IMR-90 (cell line): ENCODE data around the gene ARPIN. TPM values are rescaled to one million over a fixed set of nuclear protein-coding genes. Genes with fewer than 3 reads are reported as not detected.
A peak's percentile ranks its signal among the peaks of the same experiment; 100 is the strongest.

Experiments
- ATAC-seq: fragments of 200-7000 bp; cut with Tn5 transposase; 2 replicates; pipeline ENCODE4 v1.9.1; 2020; ENCODE audit warnings: low read depth, mild to moderate bottlenecking, moderate library complexity
- BruUV-seq: library from RNA; stranded (reverse); fragments of 400-500 nt; replicated peaks from 2 replicates; lab custom pipeline; 2021; lab: Mats Ljungman, UMichigan
- CTCF ChIA-PET: fragments of 300-600 bp; formaldehyde crosslinking; extraction: SDS; loops from one replicate; lab custom pipeline; 2021; ENCODE audit warnings: antibody characterized with exemption; lab: Yijun Ruan, JAX
- POLR2A ChIA-PET: fragments of 300-600 bp; sonication (Branson Sonifier 250); formaldehyde crosslinking; loops from one replicate; lab custom pipeline; 2022; ENCODE audit warnings: antibody characterized with exemption; ENCODE audit not compliant: unreplicated experiment; lab: Charles Lee
- DNase-seq: peaks from one replicate; pipeline ENCODE4 v3.0.0; 2013
- H2AFZ ChIP-seq: replicated peaks from 2 replicates; pipeline ENCODE3; 2013; ENCODE audit warnings: low read length, mild to moderate bottlenecking; ENCODE audit not compliant: poor library complexity
- H2AK5ac ChIP-seq: 2 replicates; pipeline ENCODE4 v1.6.1; 2013; ENCODE audit warnings: low read depth, low read length, inconsistent platforms
- H2AK9ac ChIP-seq: replicated peaks from 2 replicates; pipeline ENCODE3; 2013; ENCODE audit warnings: mild to moderate bottlenecking, low read depth, low read length, moderate library complexity; ENCODE audit not compliant: poor library complexity
- H2BK120ac ChIP-seq: 2 replicates; pipeline ENCODE4 v1.6.1; 2013; ENCODE audit warnings: low read depth, low read length, inconsistent platforms
- H2BK15ac ChIP-seq: 3 replicates; pipeline ENCODE4 v1.6.1; 2013; ENCODE audit warnings: low read depth, low read length, inconsistent platforms
- H2BK20ac ChIP-seq: 2 replicates; pipeline ENCODE4 v1.6.1; 2013; ENCODE audit warnings: low read depth, mild to moderate bottlenecking, inconsistent platforms, low read length, moderate library complexity
- H2BK5ac ChIP-seq: 2 replicates; pipeline ENCODE4 v1.6.1; 2013; ENCODE audit warnings: mild to moderate bottlenecking, low read depth, low read length, inconsistent platforms; ENCODE audit not compliant: poor library complexity, severe bottlenecking
- H3K14ac ChIP-seq: replicated peaks from 2 replicates; pipeline ENCODE4 v1.6.1; 2013; ENCODE audit warnings: low read depth, low read length, inconsistent platforms
- H3K18ac ChIP-seq: 2 replicates; pipeline ENCODE4 v1.6.1; 2013; ENCODE audit warnings: low read depth, low read length, control low read depth
- H3K23ac ChIP-seq: 2 replicates; pipeline ENCODE4 v1.6.1; 2013; ENCODE audit warnings: low read depth, low read length, inconsistent platforms
- H3K27ac ChIP-seq: 2 replicates; pipeline ENCODE4 v1.5.1; 2013; ENCODE audit warnings: mild to moderate bottlenecking, control low read depth, low read length; ENCODE audit not compliant: insufficient read depth
- H3K27me3 ChIP-seq: 2 replicates; pipeline ENCODE4 v1.6.1; 2013; ENCODE audit warnings: low read length; ENCODE audit not compliant: control insufficient read depth, insufficient read depth
- H3K36me3 ChIP-seq: 2 replicates; pipeline ENCODE4 v1.6.1; 2013; ENCODE audit warnings: low read length, mixed read lengths; ENCODE audit not compliant: control insufficient read depth, insufficient read depth
- H3K4ac ChIP-seq: 2 replicates; pipeline ENCODE4 v1.6.1; 2013; ENCODE audit warnings: low read depth, low read length, inconsistent platforms
- H3K4me1 ChIP-seq: 2 replicates; pipeline ENCODE4 v1.6.1; 2013; ENCODE audit warnings: low read length, mixed read lengths; ENCODE audit not compliant: control insufficient read depth, insufficient read depth
- H3K4me2 ChIP-seq: 2 replicates; pipeline ENCODE4 v1.6.1; 2013; ENCODE audit warnings: low read depth, mild to moderate bottlenecking, control low read depth, low read length, moderate library complexity
- H3K4me3 ChIP-seq: 2 replicates; pipeline ENCODE4 v1.5.1; 2013; ENCODE audit warnings: low read depth, mild to moderate bottlenecking, control low read depth, low read length, moderate library complexity; ENCODE audit not compliant: insufficient read depth
- H3K56ac ChIP-seq: 2 replicates; pipeline ENCODE4 v1.6.1; 2013; ENCODE audit warnings: low read length, inconsistent platforms; ENCODE audit not compliant: insufficient read depth; ENCODE audit errors: extremely low read depth
- H3K79me1 ChIP-seq, 2 experiments: 2 replicates each; pipeline ENCODE4 v1.6.1; 2013; ENCODE audit warnings: low read length in 2 of 2, inconsistent platforms in 1 of 2, low read depth in 1 of 2
- H3K9ac ChIP-seq: 2 replicates; pipeline ENCODE4 v1.6.1; 2013; ENCODE audit warnings: low read depth, low read length, control low read depth
- H3K9me1 ChIP-seq: 2 replicates; pipeline ENCODE4 v1.6.1; 2013; ENCODE audit warnings: low read length, inconsistent platforms; ENCODE audit not compliant: insufficient read depth
- H3K9me3 ChIP-seq: 2 replicates; pipeline ENCODE4 v1.6.1; 2013; ENCODE audit warnings: low read length; ENCODE audit not compliant: control insufficient read depth, insufficient read depth
- H4K20me1 ChIP-seq: 2 replicates; pipeline ENCODE4 v1.6.1; 2013; ENCODE audit warnings: low read length, inconsistent platforms; ENCODE audit not compliant: insufficient read depth
- H4K5ac ChIP-seq: 2 replicates; pipeline ENCODE4 v1.6.1; 2013; ENCODE audit warnings: mild to moderate bottlenecking, low read depth, low read length, control low read depth
- H4K8ac ChIP-seq, 2 experiments: 2 replicates each; pipeline ENCODE4 v1.6.1; 2013; ENCODE audit warnings: low read depth in 2 of 2, low read length in 2 of 2, control low read depth in 1 of 2, inconsistent platforms in 1 of 2
- H4K91ac ChIP-seq: 2 replicates; pipeline ENCODE4 v1.6.1; 2013; ENCODE audit warnings: low read depth, low read length, inconsistent platforms; ENCODE audit not compliant: insufficient read depth
- BHLHE40 ChIP-seq: fragments of 150-350 bp; IDR thresholded peaks from 2 replicates; pipeline ENCODE4 v1.6.1; 2016; ENCODE audit warnings: mild to moderate bottlenecking, low read depth, low read length
- MAZ ChIP-seq: IDR thresholded peaks from 2 replicates; pipeline ENCODE4 v1.6.1; 2012; ENCODE audit warnings: low read depth, mild to moderate bottlenecking, low read length, improper control_type of control experiment, moderate library complexity, borderline replicate concordance
- RAD21 ChIP-seq: IDR thresholded peaks from 2 replicates; pipeline ENCODE4 v1.6.1; 2012; ENCODE audit warnings: low read length, improper control_type of control experiment
- RCOR1 ChIP-seq: IDR thresholded peaks from 2 replicates; pipeline ENCODE4 v1.6.1; 2012; ENCODE audit warnings: mild to moderate bottlenecking, low read length, improper control_type of control experiment; ENCODE audit not compliant: insufficient replicate concordance
- RFX5 ChIP-seq: IDR thresholded peaks from 2 replicates; pipeline ENCODE4 v1.8.0; 2012; ENCODE audit warnings: low read depth, mild to moderate bottlenecking, low read length, moderate library complexity
- SMC3 ChIP-seq: fragments of 150-350 bp; IDR thresholded peaks from 2 replicates; pipeline ENCODE4 v1.6.1; 2016; ENCODE audit warnings: low read depth, mild to moderate bottlenecking, antibody characterized with exemption, low read length, moderate library complexity
- USF2 ChIP-seq: fragments of 150-350 bp; IDR thresholded peaks from 2 replicates; pipeline ENCODE4 v1.6.1; 2017; ENCODE audit warnings: mild to moderate bottlenecking, antibody characterized with exemption, low read length, low read depth
- WGBS, 2 experiments: methylation state at CpG; one replicate each; pipeline versions ENCODE4 v1.1.5 to v1.1.7; 2013; ENCODE audit warnings: missing lambda C conversion rate in 2 of 2; ENCODE audit not compliant: insufficient read length in 1 of 2; ENCODE audit errors: extremely low coverage in 2 of 2; 5-methylcytosine and 5-hydroxymethylcytosine counted together
- dilution Hi-C: fragments of 300-500 bp; cut with HindIII; formaldehyde crosslinking; loops from one replicate; pipeline ENCODE4 v1.14.3; 2018; ENCODE audit warnings: low sequenced_read_pairs; ENCODE audit not compliant: unreplicated experiment
- in situ Hi-C: fragments of 300-500 bp; cut with MboI; formaldehyde crosslinking; loops from 3 replicates; pipeline ENCODE4 v1.14.3; 2019; ENCODE audit warnings: low sequenced_read_pairs, inconsistent platforms, mixed read lengths
- intact Hi-C: fragments of 100-400 bp; cut with micrococcal nuclease; formaldehyde crosslinking; loops from 2 replicates; pipeline ENCODE4 v1.10.0; 2022
- polyA plus RNA-seq, 3 experiments: library from polyadenylated mRNA; depleted of rRNA; stranded (reverse); fragments of >200 nt; gene quantifications; 2 replicates each; pipeline ENCODE4 v1.2.3, GENCODE V29; 2012; ENCODE audit warnings: low replicate concordance in 1 of 3
- total RNA-seq: library from RNA; depleted of rRNA; stranded (reverse); fragments of >200 nt; gene quantifications from 2 replicates; pipeline ENCODE4 v1.2.3, GENCODE V29; 2012
- TF ChIP-seq, protein P1 (sequence below): conservative IDR thresholded peaks from 2 replicates; pipeline ENCODE4 v1.5.1; 2012; ENCODE audit warnings: mild to moderate bottlenecking, low read depth, low read length, improper control_type of control experiment

The ARPIN gene
- total and polyA plus RNA-seq, 2 of the 4 experiments (the other 2 are of a cell fraction) = 3.9 to 8.8 TPM

GRCh38 chr15:89893027-89893426 is 19.7 kb downstream of the ARPIN start (continued):
- TF ChIP-seq MAZ (no peak), RFX5 (no peak), RCOR1 (no peak)

- ChIA-PET CTCF (interaction anchor here (0.6 to 4.2 kb wide), 12 partner anchors 12 to 190 kb away, joined by 3 to 27 read pairs (median 4); partner anchors contain the start of gene ARPIN), POLR2A (no interaction called here)
- H3K4ac ChIP-seq = no peak overlapping the region
- no peaks in the 10 kb centered on the region for H3K27me3 ChIP-seq
- H3K9ac ChIP-seq = peak overlapping the region; percentile 40; the same call in 1 of the 2 replicates
- H3K9me3 ChIP-seq = no peaks in the 10 kb centered on the region
- H2AFZ ChIP-seq = no peak overlapping the region
- H3K4me3 ChIP-seq = no peak overlapping the region
- H3K4me2 ChIP-seq = no peak overlapping the region
- H3K4me1 ChIP-seq = no peaks in the 10 kb centered on the region
- H2BK15ac ChIP-seq = no peak overlapping the region
- no CpG with 5 or more reads among the region's 4 CpGs for WGBS, 2 experiments
- TF ChIP-seq RAD21 (peak; percentile 83), SMC3 (peak; percentile 91), RCOR1 (no peak), BHLHE40 (no peak), USF2 (no peak)
- TF ChIP-seq, protein P1, sequence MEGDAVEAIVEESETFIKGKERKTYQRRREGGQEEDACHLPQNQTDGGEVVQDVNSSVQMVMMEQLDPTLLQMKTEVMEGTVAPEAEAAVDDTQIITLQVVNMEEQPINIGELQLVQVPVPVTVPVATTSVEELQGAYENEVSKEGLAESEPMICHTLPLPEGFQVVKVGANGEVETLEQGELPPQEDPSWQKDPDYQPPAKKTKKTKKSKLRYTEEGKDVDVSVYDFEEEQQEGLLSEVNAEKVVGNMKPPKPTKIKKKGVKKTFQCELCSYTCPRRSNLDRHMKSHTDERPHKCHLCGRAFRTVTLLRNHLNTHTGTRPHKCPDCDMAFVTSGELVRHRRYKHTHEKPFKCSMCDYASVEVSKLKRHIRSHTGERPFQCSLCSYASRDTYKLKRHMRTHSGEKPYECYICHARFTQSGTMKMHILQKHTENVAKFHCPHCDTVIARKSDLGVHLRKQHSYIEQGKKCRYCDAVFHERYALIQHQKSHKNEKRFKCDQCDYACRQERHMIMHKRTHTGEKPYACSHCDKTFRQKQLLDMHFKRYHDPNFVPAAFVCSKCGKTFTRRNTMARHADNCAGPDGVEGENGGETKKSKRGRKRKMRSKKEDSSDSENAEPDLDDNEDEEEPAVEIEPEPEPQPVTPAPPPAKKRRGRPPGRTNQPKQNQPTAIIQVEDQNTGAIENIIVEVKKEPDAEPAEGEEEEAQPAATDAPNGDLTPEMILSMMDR = peak; percentile 71
- no peak overlapping the region for H4K5ac ChIP-seq
- no TSS peak for BruUV-seq
- dilution Hi-C loops (no loop called here), intact Hi-C loops (loop anchor here (1.0 kb wide), 2 partner anchors 128 to 148 kb away; no protein-coding TSS in a partner anchor), in situ Hi-C loops (no loop called here)
- H3K79me1 ChIP-seq = peaks cover 11 to 26% of the 10 kb centered on the region in 2 experiments; a peak in 3 of 4 replicates
- no peak overlapping the region for H3K56ac ChIP-seq
- peak; percentile 90 for DNase-seq
- no peak overlapping the region for H2BK120ac ChIP-seq
- H3K18ac ChIP-seq = no peak overlapping the region
- no peak overlapping the region for H2AK9ac ChIP-seq
- H2BK5ac ChIP-seq = no peak overlapping the region
- H4K8ac ChIP-seq = no peak overlapping the region
- no peak overlapping the region for H3K14ac ChIP-seq
- H4K91ac ChIP-seq = no peak overlapping the region
- H4K20me1 ChIP-seq = no peaks in the 10 kb centered on the region
- H3K27ac ChIP-seq = no peak overlapping the region
- ATAC-seq = peak; percentile 93
- H2AK5ac ChIP-seq = no peak overlapping the region
- H2BK20ac ChIP-seq = no peak overlapping the region
- H3K36me3 ChIP-seq = peaks cover 20% of the 10 kb centered on the region
- no peak overlapping the region for H3K23ac ChIP-seq
- no peaks in the 10 kb centered on the region for H3K9me1 ChIP-seq
Measured at GRCh38 chr15:89888214-89888804, 24.4 kb downstream of the ARPIN start.
